GM12874 (cell line): ENCODE measurements around the gene ZCWPW2.

Experiments used
- CTCF ChIP-seq: IDR thresholded peaks from 2 replicates; pipeline ENCODE4 v1.5.1; 2011; ENCODE audit warnings: low read depth, mild to moderate bottlenecking, control low read depth, low read length, moderate library complexity; ENCODE audit not compliant: insufficient read depth

ZCWPW2 gene

GRCh38 chr3:28337230-28337629 lies 11.3 kb upstream of the ZCWPW2 start:
- TF ChIP-seq CTCF = no peak

- TF ChIP-seq CTCF = no peak
Observed at GRCh38 chr3:28343144-28343543, 5.4 kb upstream of the ZCWPW2 start.

- TF ChIP-seq CTCF = no peak
Observed at GRCh38 chr3:28345690-28346089, 2.8 kb upstream of the ZCWPW2 start.

GRCh38 chr3:28347374-28348264 lies 902 bp upstream of the ZCWPW2 start:
- no peak for TF ChIP-seq CTCF

GRCh38 chr3:28348265-28348628 lies 274 bp upstream of the ZCWPW2 start:
- 0 out of 2 replicates have a peak, but pooled peaks have one; percentile 2 for TF ChIP-seq CTCF

GRCh38 chr3:28349469-28350000 lies 1.0 kb downstream of the ZCWPW2 start:
- TF ChIP-seq CTCF = no peak

GRCh38 chr3:28376424-28376823 lies 27.9 kb downstream of the ZCWPW2 start:
- TF ChIP-seq CTCF = no peak
